Ammon's horn (tissue), 1 donor: Measurements from ENCODE around the gene SPRING1.

Source experiments
- DNase-seq: peaks from one replicate; pipeline ENCODE4 v3.0.0-alpha.2; 2016; ENCODE audit warnings: low spot score

Gene SPRING1

GRCh38 chr12:116708826-116709756 is 28.8 kb downstream of the SPRING1 start:
- DNase-seq: peak; percentile 96

- no peak for DNase-seq
Observed at GRCh38 chr12:116707751-116708150, 30.1 kb downstream of the SPRING1 start.

- peak; percentile 88 for DNase-seq
Observed at GRCh38 chr12:116703214-116703795, 34.6 kb downstream of the SPRING1 start.

- no peak for DNase-seq
Observed at GRCh38 chr12:116701432-116701831, 36.4 kb downstream of the SPRING1 start.

GRCh38 chr12:116700066-116700465 is 37.8 kb downstream of the SPRING1 start:
- no peak for DNase-seq

GRCh38 chr12:116698554-116699075 is 39.3 kb downstream of the SPRING1 start:
- no peak for DNase-seq

- DNase-seq: no peak
Observed at GRCh38 chr12:116698116-116698515, 39.8 kb downstream of the SPRING1 start.

- DNase-seq: no peak
Observed at GRCh38 chr12:116697716-116698115, 40.2 kb downstream of the SPRING1 start.

GRCh38 chr12:116697305-116697704 is 40.6 kb downstream of the SPRING1 start:
- no peak for DNase-seq

- DNase-seq: no peak
Observed at GRCh38 chr12:116695464-116695725, 42.5 kb downstream of the SPRING1 start.

- DNase-seq: no peak
Observed at GRCh38 chr12:116694653-116695463, 43.0 kb downstream of the SPRING1 start.

GRCh38 chr12:116693286-116694227 is 44.3 kb downstream of the SPRING1 start:
- DNase-seq: no peak

GRCh38 chr12:116692605-116693004 is 45.3 kb downstream of the SPRING1 start:
- DNase-seq: no peak

- no peak for DNase-seq
Observed at GRCh38 chr12:116691636-116692035, 46.2 kb downstream of the SPRING1 start.

GRCh38 chr12:116691205-116691604 is 46.7 kb downstream of the SPRING1 start:
- no peak for DNase-seq

GRCh38 chr12:116689979-116690744 is 47.7 kb downstream of the SPRING1 start:
- no peak for DNase-seq

GRCh38 chr12:116689521-116689920 is 48.3 kb downstream of the SPRING1 start:
- DNase-seq: no peak
